A549 (cell line): Measurements from ENCODE around the gene FSD2. TPM values are rescaled to one million over a fixed set of nuclear protein-coding genes. Genes with fewer than 3 reads are reported as not detected.
A peak's percentile ranks its signal among the peaks of the same experiment; 100 is the strongest.

ENCODE experiments used
- ATAC-seq, 2 experiments: fragments of 200-7000 bp in 1 of 2; fragments of >200 bp in 1 of 2; cut with Nextera tagmentation in 1 of 2; cut with Tn5 transposase in 1 of 2; 3 replicates each; pipeline versions ENCODE4 v1.8.0 to v1.9.1; 2018 to 2020; ENCODE audit warnings: mild to moderate bottlenecking in 1 of 2, moderate library complexity in 1 of 2
- CTCF ChIA-PET: fragments of 300-600 bp; sonication (Branson Sonifier 250); formaldehyde crosslinking; extraction: SDS; loops from one replicate; lab custom pipeline; 2021; ENCODE audit warnings: antibody characterized with exemption, inconsistent platforms; lab: Yijun Ruan, JAX
- POLR2A ChIA-PET: fragments of 350-600 bp; formaldehyde crosslinking; extraction: SDS; loops from one replicate; lab custom pipeline; 2021; ENCODE audit warnings: antibody characterized with exemption, inconsistent platforms; lab: Yijun Ruan, JAX
- DNase-seq, 2 experiments: peaks; one replicate each; pipeline versions ENCODE4 v3.0.0 to v3.0.0-alpha.2; 2011 to 2016; ENCODE audit warnings: low read depth in 1 of 2, low spot score in 1 of 2
- FAIRE-seq: peaks from 2 replicates; lab custom pipeline; 2011; peaks lifted over from hg19 to GRCh38; lab: Jason Lieb, UNC
- H3K27ac ChIP-seq, 2 experiments: fragments of >200 bp; sonication (Bioruptor Twin); formaldehyde crosslinking; 3 replicates each; pipeline ENCODE4 v1.5.1; 2016 to 2017
- H3K4me1 ChIP-seq: fragments of >200 bp; sonication (Bioruptor Twin); formaldehyde crosslinking; 3 replicates; pipeline ENCODE4 v1.6.1; 2016
- H3K4me2 ChIP-seq: fragments of >200 bp; sonication (Bioruptor Twin); formaldehyde crosslinking; 3 replicates; pipeline ENCODE4 v1.6.1; 2016
- H3K4me3 ChIP-seq: fragments of >200 bp; sonication (Bioruptor Twin); formaldehyde crosslinking; 3 replicates; pipeline ENCODE4 v1.5.1; 2016
- H3K9me3 ChIP-seq: fragments of >200 bp; sonication (Bioruptor Twin); formaldehyde crosslinking; 3 replicates; pipeline ENCODE4 v1.6.1; 2016
- BCL3 ChIP-seq: fragments of >200 bp; sonication (Bioruptor Twin); formaldehyde crosslinking; IDR thresholded peaks from 3 replicates; pipeline ENCODE4 v1.6.1; 2016
- CEBPB ChIP-seq, 2 experiments: fragments of >200 bp in 1 of 2; sonication (Bioruptor Twin) in 1 of 2; formaldehyde crosslinking in 1 of 2; IDR thresholded peaks; 2 replicates each; pipeline ENCODE4 v1.6.1; 2012 to 2016
- CHD4 ChIP-seq: fragments of 200-600 bp; sonication (generic); IDR thresholded peaks from 2 replicates; pipeline ENCODE4 v1.6.1; 2016; ENCODE audit warnings: antibody characterized with exemption, mild to moderate bottlenecking, borderline replicate concordance
- E2F6 ChIP-seq: IDR thresholded peaks from 2 replicates; pipeline ENCODE4 v1.6.1; 2012; ENCODE audit warnings: low read depth, borderline replicate concordance
- ESRRA ChIP-seq: fragments of 150-350 bp; IDR thresholded peaks from 2 replicates; pipeline ENCODE4 v1.6.1; 2014; ENCODE audit warnings: mild to moderate bottlenecking, low read length, borderline replicate concordance
- HES2 ChIP-seq: fragments of >200 bp; sonication (Bioruptor Twin); formaldehyde crosslinking; IDR thresholded peaks from 2 replicates; pipeline ENCODE4 v1.6.1; 2016
- HEYL ChIP-seq: fragments of 250-450 bp; sonication (Bioruptor Pico); IDR thresholded peaks from 2 replicates; pipeline ENCODE4 v1.8.0; 2021; ENCODE audit warnings: mild to moderate bottlenecking, moderate library complexity
- HOXB5 ChIP-seq: fragments of 250-450 bp; sonication (Bioruptor Pico); IDR thresholded peaks from 2 replicates; pipeline ENCODE4 v1.5.0; 2020; ENCODE audit warnings: mild to moderate bottlenecking, moderate library complexity
- JUN ChIP-seq, 2 experiments: fragments of >200 bp; sonication (Bioruptor Twin); formaldehyde crosslinking; IDR thresholded peaks; 2 replicates in 1 of 2; 3 replicates in 1 of 2; pipeline ENCODE4 v1.6.1; 2016 to 2017
- JUNB ChIP-seq: fragments of >200 bp; sonication (Bioruptor Twin); formaldehyde crosslinking; IDR thresholded peaks from 2 replicates; pipeline ENCODE4 v1.6.1; 2016
- KDM5A ChIP-seq: fragments of 200-600 bp; sonication (generic); IDR thresholded peaks from 2 replicates; pipeline ENCODE4 v1.6.1; 2016; ENCODE audit warnings: antibody characterized with exemption, mild to moderate bottlenecking
- MAZ ChIP-seq: fragments of 150-350 bp; IDR thresholded peaks from 2 replicates; pipeline ENCODE4 v1.6.1; 2014; ENCODE audit warnings: antibody characterized with exemption, low read depth, low read length, borderline replicate concordance
- MYC ChIP-seq: IDR thresholded peaks from 2 replicates; pipeline ENCODE4 v1.6.1; 2012; ENCODE audit warnings: mild to moderate bottlenecking, inconsistent platforms, low read length, improper control_type of control experiment, borderline replicate concordance
- NPAS2 ChIP-seq: fragments of 250-450 bp; sonication (Bioruptor Pico); IDR thresholded peaks from 2 replicates; pipeline ENCODE4 v1.8.0; 2022; ENCODE audit warnings: mild to moderate bottlenecking, moderate library complexity, borderline replicate concordance
- NR3C1 ChIP-seq: fragments of >200 bp; sonication (Bioruptor Twin); formaldehyde crosslinking; IDR thresholded peaks from 3 replicates; pipeline ENCODE4 v1.6.1; 2017
- PHF8 ChIP-seq: fragments of 200-600 bp; sonication (generic); IDR thresholded peaks from 2 replicates; pipeline ENCODE4 v1.6.1; 2016; ENCODE audit warnings: low read depth, mild to moderate bottlenecking, antibody characterized with exemption, moderate library complexity, borderline replicate concordance
- POLR2A ChIP-seq: IDR thresholded peaks from 2 replicates; pipeline ENCODE4 v1.6.1; 2012; ENCODE audit warnings: mild to moderate bottlenecking, low read length
- RAD21 ChIP-seq, 2 experiments: fragments of >200 bp in 1 of 2; sonication (Bioruptor Twin) in 1 of 2; formaldehyde crosslinking in 1 of 2; IDR thresholded peaks in 1 of 2; conservative IDR thresholded peaks in 1 of 2; 2 replicates in 1 of 2; 3 replicates in 1 of 2; pipeline ENCODE4 v1.6.1; 2012 to 2018; ENCODE audit warnings: inconsistent platforms in 1 of 2
- RARB ChIP-seq: fragments of 250-450 bp; sonication (Bioruptor Pico); IDR thresholded peaks from 2 replicates; pipeline ENCODE4 v1.8.0; 2021; ENCODE audit warnings: mild to moderate bottlenecking, moderate library complexity
- RFX5 ChIP-seq: fragments of 450-650 bp; IDR thresholded peaks from 2 replicates; pipeline ENCODE4 v1.7.1; 2014; ENCODE audit warnings: antibody characterized with exemption, mild to moderate bottlenecking, moderate library complexity
- SMC3 ChIP-seq: fragments of >200 bp; sonication (Bioruptor Twin); formaldehyde crosslinking; IDR thresholded peaks from 3 replicates; pipeline ENCODE4 v1.6.1; 2018; ENCODE audit warnings: inconsistent platforms
- USF2 ChIP-seq: fragments of 450-650 bp; IDR thresholded peaks from 2 replicates; pipeline ENCODE4 v1.6.1; 2014; ENCODE audit warnings: antibody characterized with exemption
- ZFP36 ChIP-seq: fragments of 450-650 bp; IDR thresholded peaks from 2 replicates; pipeline ENCODE4 v1.6.1; 2014; ENCODE audit warnings: borderline replicate concordance; ENCODE audit not compliant: partially characterized antibody
- ZSCAN20 ChIP-seq: fragments of 250-450 bp; sonication (Bioruptor Pico); IDR thresholded peaks from 2 replicates; pipeline ENCODE4 v1.8.0; 2022; ENCODE audit warnings: mild to moderate bottlenecking, moderate library complexity
- WGBS: methylation state at CpG from one replicate; pipeline ENCODE4 v1.1.6; 2017; ENCODE audit errors: missing lambda C conversion rate; 5-methylcytosine and 5-hydroxymethylcytosine counted together
- polyA plus RNA-seq, 4 experiments: library from polyadenylated mRNA; depleted of rRNA in 3 of 4; stranded (reverse); fragments of >200 nt; fragmentation: RNase III in 1 of 4; extraction: RNeasy Plus Mini Kit Qiagen cat#74134 plus additional on column Dnase treatment in 1 of 4; gene quantifications; 2 replicates in 3 of 4; 3 replicates in 1 of 4; pipeline ENCODE4 v1.2.3, GENCODE V29; 2011 to 2017
- TF ChIP-seq, protein P1 (sequence below): IDR thresholded peaks from 2 replicates; pipeline ENCODE4 v1.6.1; 2012
- TF ChIP-seq, protein P2 (sequence below): fragments of 200-600 bp; sonication (generic); IDR thresholded peaks from 2 replicates; pipeline ENCODE4 v1.6.1; 2016; ENCODE audit warnings: antibody characterized with exemption, mild to moderate bottlenecking, moderate library complexity
- TF ChIP-seq, protein P3 (sequence below): IDR thresholded peaks from 2 replicates; pipeline ENCODE4 v1.6.1; 2012

FSD2 gene
- polyA plus RNA-seq, 2 of the 4 experiments (the other 2 are of a cell fraction): not detected

DNA sequence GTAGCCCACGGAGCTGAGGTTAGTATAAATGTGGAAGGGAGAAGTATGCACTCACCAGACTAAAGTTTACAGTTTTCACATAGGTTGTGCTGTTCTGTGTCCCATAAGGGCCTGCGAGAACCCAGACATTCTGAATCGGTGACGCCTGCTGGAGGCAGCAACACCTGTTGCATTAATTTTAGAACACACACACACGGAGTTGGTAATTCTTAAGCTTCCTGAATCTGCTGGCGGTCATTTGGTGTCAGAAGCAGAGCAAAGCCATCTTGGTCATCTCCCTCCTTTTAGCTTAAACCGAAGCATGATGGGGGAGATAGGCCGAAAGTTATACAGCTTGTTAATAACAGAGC, 55.1 kb downstream of the FSD2 start (continued):
- TF ChIP-seq, protein P1, sequence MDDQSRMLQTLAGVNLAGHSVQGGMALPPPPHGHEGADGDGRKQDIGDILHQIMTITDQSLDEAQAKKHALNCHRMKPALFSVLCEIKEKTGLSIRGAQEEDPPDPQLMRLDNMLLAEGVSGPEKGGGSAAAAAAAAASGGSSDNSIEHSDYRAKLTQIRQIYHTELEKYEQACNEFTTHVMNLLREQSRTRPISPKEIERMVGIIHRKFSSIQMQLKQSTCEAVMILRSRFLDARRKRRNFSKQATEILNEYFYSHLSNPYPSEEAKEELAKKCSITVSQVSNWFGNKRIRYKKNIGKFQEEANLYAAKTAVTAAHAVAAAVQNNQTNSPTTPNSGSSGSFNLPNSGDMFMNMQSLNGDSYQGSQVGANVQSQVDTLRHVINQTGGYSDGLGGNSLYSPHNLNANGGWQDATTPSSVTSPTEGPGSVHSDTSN: no peak
- no peak for TF ChIP-seq RAD21 (conservative IDR thresholded peaks at IDR 0.05 in 1 of 2, IDR thresholded peaks at IDR 0.05 in 1 of 2)

- ATAC-seq: peak; percentile 98 to 99
- CTCF ChIA-PET: interaction anchor here (0.5 to 3.0 kb wide), 9 partner anchors 10 to 261 kb away, joined by 3 to 15 read pairs (median 3); partner anchors contain the start of gene C15orf40
- Histone ChIP-seq H3K4me1 (peaks cover 19% of the 10 kb centered on the region; the same call in 2 of the 3 replicates), H3K4me2 (peak overlapping the region; percentile 97), H3K27ac (peak overlapping the region; percentile 85 to 88), H3K4me3 (peak overlapping the region; percentile 75), H3K9me3 (no peaks in the 10 kb centered on the region)
- peak; percentile 89 for FAIRE-seq
- POLR2A ChIA-PET: interaction anchor here (0.6 to 2.5 kb wide), 34 partner anchors 8 to 250 kb away, joined by 3 to 37 read pairs (median 5); partner anchors contain the start of genes AP3B2, CPEB1, RAMAC and RPS17
- peak; percentile 95 to 96 for DNase-seq
- WGBS: 3% methylated on average over 47 of the region's 47 CpGs
- TF ChIP-seq, protein P2, sequence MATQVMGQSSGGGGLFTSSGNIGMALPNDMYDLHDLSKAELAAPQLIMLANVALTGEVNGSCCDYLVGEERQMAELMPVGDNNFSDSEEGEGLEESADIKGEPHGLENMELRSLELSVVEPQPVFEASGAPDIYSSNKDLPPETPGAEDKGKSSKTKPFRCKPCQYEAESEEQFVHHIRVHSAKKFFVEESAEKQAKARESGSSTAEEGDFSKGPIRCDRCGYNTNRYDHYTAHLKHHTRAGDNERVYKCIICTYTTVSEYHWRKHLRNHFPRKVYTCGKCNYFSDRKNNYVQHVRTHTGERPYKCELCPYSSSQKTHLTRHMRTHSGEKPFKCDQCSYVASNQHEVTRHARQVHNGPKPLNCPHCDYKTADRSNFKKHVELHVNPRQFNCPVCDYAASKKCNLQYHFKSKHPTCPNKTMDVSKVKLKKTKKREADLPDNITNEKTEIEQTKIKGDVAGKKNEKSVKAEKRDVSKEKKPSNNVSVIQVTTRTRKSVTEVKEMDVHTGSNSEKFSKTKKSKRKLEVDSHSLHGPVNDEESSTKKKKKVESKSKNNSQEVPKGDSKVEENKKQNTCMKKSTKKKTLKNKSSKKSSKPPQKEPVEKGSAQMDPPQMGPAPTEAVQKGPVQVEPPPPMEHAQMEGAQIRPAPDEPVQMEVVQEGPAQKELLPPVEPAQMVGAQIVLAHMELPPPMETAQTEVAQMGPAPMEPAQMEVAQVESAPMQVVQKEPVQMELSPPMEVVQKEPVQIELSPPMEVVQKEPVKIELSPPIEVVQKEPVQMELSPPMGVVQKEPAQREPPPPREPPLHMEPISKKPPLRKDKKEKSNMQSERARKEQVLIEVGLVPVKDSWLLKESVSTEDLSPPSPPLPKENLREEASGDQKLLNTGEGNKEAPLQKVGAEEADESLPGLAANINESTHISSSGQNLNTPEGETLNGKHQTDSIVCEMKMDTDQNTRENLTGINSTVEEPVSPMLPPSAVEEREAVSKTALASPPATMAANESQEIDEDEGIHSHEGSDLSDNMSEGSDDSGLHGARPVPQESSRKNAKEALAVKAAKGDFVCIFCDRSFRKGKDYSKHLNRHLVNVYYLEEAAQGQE: 0 out of 2 replicates have a peak, but pooled peaks have one; percentile 28
- TF ChIP-seq PHF8: peak; percentile 78; the same call in 1 of the 2 replicates
- TF ChIP-seq CEBPB (IDR thresholded peaks at IDR 0.05): 0 out of 4 replicates have a peak, but pooled peaks of 1 of the 2 experiments have one; percentile 1
- TF ChIP-seq ZSCAN20 (CRISPR knock-in tag): no peak
- no peak for TF ChIP-seq KDM5A
- TF ChIP-seq, protein P1: no peak
- no peak for TF ChIP-seq MAZ
- peak; percentile 57 for TF ChIP-seq E2F6
- TF ChIP-seq JUN (IDR thresholded peaks at IDR 0.05): peak; percentile 83 to 91
- TF ChIP-seq JUNB: no peak
- TF ChIP-seq HOXB5 (CRISPR knock-in tag): no peak
- TF ChIP-seq RARB (CRISPR knock-in tag): no peak; the same call in 1 of the 2 replicates
- TF ChIP-seq, protein P3, sequence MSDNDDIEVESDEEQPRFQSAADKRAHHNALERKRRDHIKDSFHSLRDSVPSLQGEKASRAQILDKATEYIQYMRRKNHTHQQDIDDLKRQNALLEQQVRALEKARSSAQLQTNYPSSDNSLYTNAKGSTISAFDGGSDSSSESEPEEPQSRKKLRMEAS: peak; percentile 97
- TF ChIP-seq USF2: 0 out of 2 replicates have a peak, but pooled peaks have one; percentile 39
- TF ChIP-seq HEYL (CRISPR knock-in tag): no peak
- peak; percentile 93; the same call in 2 of the 3 replicates for TF ChIP-seq BCL3
- TF ChIP-seq MYC: peak; percentile 84
- peak; percentile 93 for TF ChIP-seq POLR2A
- no peak for TF ChIP-seq HES2
- no peak for TF ChIP-seq NR3C1
- no peak for TF ChIP-seq CHD4
- TF ChIP-seq ESRRA: no peak
- no peak for TF ChIP-seq ZFP36
- TF ChIP-seq SMC3: no peak; the same call in 2 of the 3 replicates
- no peak for TF ChIP-seq NPAS2 (CRISPR knock-in tag)
- no peak for TF ChIP-seq RFX5
Measured at GRCh38 chr15:82749951-82750830, 55.7 kb downstream of the FSD2 start.
